Measurements from ENCODE around the gene SOAT2. TPM values are rescaled to one million over a fixed set of nuclear protein-coding genes. Genes with fewer than 3 reads are reported as not detected.

Gene SOAT2
- total and polyA plus RNA-seq, 2 donors (not counting 1 experiment from before 2014, with no cell fraction given) = under 0.01 TPM; not detected in 1

DNA sequence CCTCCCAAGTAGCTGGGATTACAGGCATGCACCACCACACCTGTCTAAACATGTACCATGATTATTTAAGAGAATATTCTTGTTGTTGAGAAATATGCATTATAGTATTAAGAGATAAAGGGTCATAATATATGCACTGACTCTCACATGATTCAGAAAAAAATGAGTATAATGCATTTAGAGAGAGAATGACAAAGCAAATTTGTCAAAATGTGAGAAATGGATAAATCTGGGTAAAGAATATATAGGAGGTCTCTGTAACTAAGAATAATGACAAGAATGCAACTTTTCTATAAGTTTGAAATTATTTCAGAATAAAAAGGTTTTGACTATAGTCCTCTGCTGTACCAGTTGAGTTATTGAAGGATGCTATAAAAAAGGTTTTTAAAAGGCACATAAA, 49.1 kb downstream of the SOAT2 start:
- H3K4me3 ChIP-seq (replicated peaks in 1 of 4; ENCODE audit: control extremely low read depth in 1 of 4, insufficient read depth in 1 of 4, low read depth in 3 of 4, low read length in 4 of 4) = no peak overlapping the region
- H3K9ac ChIP-seq (ENCODE audit: insufficient read depth, low read length) = no peak overlapping the region
- H3K79me2 ChIP-seq (ENCODE audit: control insufficient read depth, insufficient read depth, low read length) = no peaks in the 10 kb centered on the region

DNA sequence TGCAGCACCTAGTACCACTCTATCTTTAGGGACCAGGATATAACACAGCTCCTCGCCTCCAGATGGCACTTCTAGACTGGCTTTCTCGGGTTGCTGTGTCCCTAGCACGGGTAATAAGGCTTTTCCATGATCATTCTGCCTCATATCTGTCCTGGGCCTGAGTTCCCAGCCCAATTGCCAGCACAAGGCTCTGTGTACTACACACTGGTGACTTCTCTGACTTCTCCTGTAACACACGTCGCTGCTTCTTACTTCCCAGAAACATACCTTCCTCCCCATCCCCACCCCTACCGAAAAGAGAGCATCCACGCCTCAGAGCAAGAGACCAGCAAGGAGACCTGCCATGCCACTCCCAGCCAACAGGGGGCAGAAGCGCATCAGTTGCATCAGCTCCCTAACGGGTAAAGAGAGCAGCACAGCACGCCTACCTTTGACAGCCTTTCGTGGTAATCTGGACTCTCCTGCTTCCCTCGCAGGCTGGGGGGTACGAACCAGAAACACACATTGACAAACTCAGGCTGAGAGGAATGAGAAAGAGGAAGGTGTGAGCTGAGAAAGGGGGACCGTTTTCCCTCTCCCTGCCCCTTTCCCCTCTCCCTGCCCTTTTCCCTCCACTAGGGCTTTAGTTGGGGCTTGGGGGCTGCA, 56.0 kb downstream of the SOAT2 start:
- Histone ChIP-seq H3K27ac (ENCODE audit: insufficient read depth, low read length) (no peak overlapping the region), H3K4me1 (ENCODE audit: control insufficient read depth, extremely low read depth, insufficient read depth, low read length) (no peaks in the 10 kb centered on the region), H4K20me1 (ENCODE audit: control insufficient read depth, extremely low read depth, insufficient read depth, low read length) (no peaks in the 10 kb centered on the region), H3K79me2 (ENCODE audit: control insufficient read depth, insufficient read depth, low read length) (no peaks in the 10 kb centered on the region), H3K9ac (ENCODE audit: insufficient read depth, low read length) (no peak overlapping the region), H3K36me3 (ENCODE audit: control insufficient read depth, insufficient read depth, low read length) (no peaks in the 10 kb centered on the region), H3K27me3 (ENCODE audit: control insufficient read depth, insufficient read depth, low read length) (no peaks in the 10 kb centered on the region), H2AFZ (ENCODE audit: low read length) (peak overlapping the region; percentile 67), H3K9me3 (ENCODE audit: control insufficient read depth, insufficient read depth, low read depth, low read length) (no peaks in the 10 kb centered on the region), H3K4me2 (ENCODE audit: extremely low read depth, insufficient read depth, low read length) (no peak overlapping the region), H3K4me3 (replicated peaks in 1 of 4; ENCODE audit: control extremely low read depth in 1 of 4, insufficient read depth in 1 of 4, low read depth in 3 of 4, low read length in 4 of 4) (no peak overlapping the region)
- peak; percentile 48 to 77 for DNase-seq (ENCODE audit: low read depth in 2 of 2)
- TF ChIP-seq, protein P1, sequence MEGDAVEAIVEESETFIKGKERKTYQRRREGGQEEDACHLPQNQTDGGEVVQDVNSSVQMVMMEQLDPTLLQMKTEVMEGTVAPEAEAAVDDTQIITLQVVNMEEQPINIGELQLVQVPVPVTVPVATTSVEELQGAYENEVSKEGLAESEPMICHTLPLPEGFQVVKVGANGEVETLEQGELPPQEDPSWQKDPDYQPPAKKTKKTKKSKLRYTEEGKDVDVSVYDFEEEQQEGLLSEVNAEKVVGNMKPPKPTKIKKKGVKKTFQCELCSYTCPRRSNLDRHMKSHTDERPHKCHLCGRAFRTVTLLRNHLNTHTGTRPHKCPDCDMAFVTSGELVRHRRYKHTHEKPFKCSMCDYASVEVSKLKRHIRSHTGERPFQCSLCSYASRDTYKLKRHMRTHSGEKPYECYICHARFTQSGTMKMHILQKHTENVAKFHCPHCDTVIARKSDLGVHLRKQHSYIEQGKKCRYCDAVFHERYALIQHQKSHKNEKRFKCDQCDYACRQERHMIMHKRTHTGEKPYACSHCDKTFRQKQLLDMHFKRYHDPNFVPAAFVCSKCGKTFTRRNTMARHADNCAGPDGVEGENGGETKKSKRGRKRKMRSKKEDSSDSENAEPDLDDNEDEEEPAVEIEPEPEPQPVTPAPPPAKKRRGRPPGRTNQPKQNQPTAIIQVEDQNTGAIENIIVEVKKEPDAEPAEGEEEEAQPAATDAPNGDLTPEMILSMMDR (conservative IDR thresholded peaks at IDR 0.05 in 1 of 2, IDR thresholded peaks at IDR 0.05 in 1 of 2; ENCODE audit: low read depth in 1 of 2, low read length in 2 of 2) = peak; percentile 98 to 100
- no peak for TF ChIP-seq EZH2 (IDR thresholded peaks at IDR 0.05; ENCODE audit: low read length, missing control alignments)

More for the DNA sequence above, 49.1 kb downstream of the SOAT2 start:
- no peaks in the 10 kb centered on the region for H3K36me3 ChIP-seq (ENCODE audit: control insufficient read depth, insufficient read depth, low read length)
- no peak overlapping the region for H2AFZ ChIP-seq (ENCODE audit: low read length)
- no peak for DNase-seq (ENCODE audit: low read depth in 2 of 2)
- H3K4me2 ChIP-seq (ENCODE audit: extremely low read depth, insufficient read depth, low read length) = no peak overlapping the region
- no peaks in the 10 kb centered on the region for H4K20me1 ChIP-seq (ENCODE audit: control insufficient read depth, extremely low read depth, insufficient read depth, low read length)
- H3K27me3 ChIP-seq (ENCODE audit: control insufficient read depth, insufficient read depth, low read length) = no peaks in the 10 kb centered on the region
- no peak for TF ChIP-seq EZH2 (IDR thresholded peaks at IDR 0.05; ENCODE audit: low read length, missing control alignments)
- TF ChIP-seq, protein P1 (conservative IDR thresholded peaks at IDR 0.05 in 1 of 2, IDR thresholded peaks at IDR 0.05 in 1 of 2; ENCODE audit: low read depth in 1 of 2, low read length in 2 of 2) = no peak
- H3K27ac ChIP-seq (ENCODE audit: insufficient read depth, low read length) = no peak overlapping the region
- no peaks in the 10 kb centered on the region for H3K4me1 ChIP-seq (ENCODE audit: control insufficient read depth, extremely low read depth, insufficient read depth, low read length)
- no peaks in the 10 kb centered on the region for H3K9me3 ChIP-seq (ENCODE audit: control insufficient read depth, insufficient read depth, low read depth, low read length)

DNA sequence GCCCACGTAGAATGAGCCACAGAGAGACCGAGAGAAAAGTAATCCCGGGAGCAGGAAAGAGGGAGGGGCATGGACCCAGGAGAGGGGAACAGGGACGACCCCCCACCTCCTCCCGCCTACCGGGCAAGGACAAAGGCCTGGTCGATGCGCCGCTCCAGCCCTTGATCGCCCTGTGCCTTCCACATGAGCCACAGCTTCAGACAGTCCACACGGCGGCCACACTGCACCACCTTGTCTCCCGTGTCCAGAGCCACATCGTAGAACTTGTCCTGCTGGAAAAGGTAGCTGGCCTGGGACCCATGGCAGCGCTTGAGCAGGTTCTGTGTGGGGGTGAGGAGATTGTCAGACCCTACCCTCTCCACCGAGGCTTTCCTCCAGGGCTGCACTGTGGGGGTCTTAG, 56.7 kb downstream of the SOAT2 start:
- Histone ChIP-seq H3K79me2 (ENCODE audit: control insufficient read depth, insufficient read depth, low read length) (no peaks in the 10 kb centered on the region), H3K36me3 (ENCODE audit: control insufficient read depth, insufficient read depth, low read length) (no peaks in the 10 kb centered on the region)

More for the DNA sequence above, 56.7 kb downstream of the SOAT2 start:
- TF ChIP-seq, protein P1 (conservative IDR thresholded peaks at IDR 0.05 in 1 of 2, IDR thresholded peaks at IDR 0.05 in 1 of 2; ENCODE audit: low read depth in 1 of 2, low read length in 2 of 2) = no peak
- TF ChIP-seq EZH2 (IDR thresholded peaks at IDR 0.05; ENCODE audit: low read length, missing control alignments) = no peak
- Histone ChIP-seq H3K27ac (ENCODE audit: insufficient read depth, low read length) (no peak overlapping the region), H4K20me1 (ENCODE audit: control insufficient read depth, extremely low read depth, insufficient read depth, low read length) (no peaks in the 10 kb centered on the region), H2AFZ (ENCODE audit: low read length) (no peak overlapping the region), H3K27me3 (ENCODE audit: control insufficient read depth, insufficient read depth, low read length) (no peaks in the 10 kb centered on the region), H3K4me2 (ENCODE audit: extremely low read depth, insufficient read depth, low read length) (no peak overlapping the region), H3K4me3 (replicated peaks in 1 of 4; ENCODE audit: control extremely low read depth in 1 of 4, insufficient read depth in 1 of 4, low read depth in 3 of 4, low read length in 4 of 4) (no peak overlapping the region), H3K9ac (ENCODE audit: insufficient read depth, low read length) (no peak overlapping the region), H3K4me1 (ENCODE audit: control insufficient read depth, extremely low read depth, insufficient read depth, low read length) (no peaks in the 10 kb centered on the region), H3K9me3 (ENCODE audit: control insufficient read depth, insufficient read depth, low read depth, low read length) (no peaks in the 10 kb centered on the region)
- DNase-seq (ENCODE audit: low read depth in 2 of 2) = no peak
